Measurements from ENCODE around the gene MOK. TPM values are rescaled to one million over a fixed set of nuclear protein-coding genes. Genes with fewer than 3 reads are reported as not detected.
A peak's percentile ranks its signal among the peaks of the same experiment; 100 is the strongest.
"Not testable (repeated sequence)": the region's sequence is repeated elsewhere in the genome, so short reads cannot be mapped to it uniquely, and the experiment has no call there.

MOK gene
- total RNA-seq, 1 donor from 2014 or later: 24.4 TPM

GRCh38 chr14:102321456-102322422, 16.8 kb upstream of the MOK start:
- DNase-seq (ENCODE audit: low spot score): no peak

DNA sequence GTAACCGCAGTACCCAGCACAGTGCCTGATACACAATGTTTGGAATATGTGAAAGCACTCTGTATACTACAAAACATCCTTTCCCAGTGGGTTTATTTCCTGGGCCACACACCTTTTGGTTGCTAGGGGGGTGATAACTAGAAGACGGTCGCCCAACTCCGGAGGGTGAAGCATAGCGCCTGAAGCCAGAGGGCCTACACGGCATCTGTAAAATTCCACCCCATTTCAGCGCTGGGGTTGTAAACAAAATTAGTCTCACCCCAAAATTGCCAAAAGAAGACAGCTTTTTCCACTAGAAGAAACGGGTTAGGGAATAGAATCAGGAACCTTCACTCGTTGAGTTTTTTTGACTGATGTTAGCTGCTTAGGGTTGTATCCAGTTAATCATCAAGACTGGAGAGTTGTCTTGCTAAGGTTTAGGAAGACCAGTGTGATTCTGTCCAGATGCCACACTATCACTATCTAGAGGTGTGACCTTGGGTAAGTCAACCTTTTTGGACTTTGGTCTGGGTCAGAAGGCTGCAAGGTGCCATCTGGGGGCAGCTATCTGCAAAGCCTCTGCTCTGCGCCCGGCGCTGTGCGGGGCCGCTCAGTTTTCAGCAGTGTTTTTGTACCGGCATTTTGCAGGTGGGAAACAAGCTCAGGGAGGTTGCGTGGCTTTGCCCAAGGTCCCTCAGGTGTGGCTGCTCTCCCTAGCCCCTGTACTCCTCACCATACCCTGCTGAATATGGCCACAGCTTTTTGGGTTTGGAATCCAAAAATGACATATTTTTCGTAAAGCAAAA, 15.9 kb upstream of the MOK start:
- DNase-seq (ENCODE audit: low spot score): no peak

DNA sequence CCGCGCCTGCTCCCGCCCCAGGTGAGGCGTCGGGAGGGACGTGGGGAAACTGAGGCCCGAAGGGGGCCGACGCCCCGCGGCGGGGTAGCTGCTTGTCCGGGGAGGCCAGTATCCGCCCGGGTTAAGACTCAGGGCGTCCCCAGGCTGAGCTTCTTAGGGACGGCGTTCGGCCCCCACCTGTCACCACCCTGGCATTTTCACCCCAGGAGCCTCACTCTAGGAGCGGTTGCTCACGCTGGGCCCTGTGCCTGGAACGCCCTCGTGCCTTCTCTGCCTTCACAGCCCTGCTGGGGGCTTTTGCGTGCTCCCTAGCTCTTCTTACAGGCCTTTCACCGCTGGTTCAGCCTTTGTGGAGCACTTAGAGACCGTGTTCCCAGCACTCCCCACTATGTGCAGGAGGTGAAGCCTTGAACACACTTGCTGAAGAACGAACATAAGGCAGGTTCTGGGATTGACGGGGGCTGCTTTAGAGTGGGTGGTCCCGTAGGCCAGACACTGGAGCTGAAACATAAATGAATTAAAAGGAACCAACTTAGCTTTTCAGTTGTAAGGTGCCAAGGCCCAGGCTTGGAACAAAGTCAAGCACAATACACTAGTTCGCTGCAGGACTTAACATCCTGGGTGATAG, 15.2 kb upstream of the MOK start:
- DNase-seq (ENCODE audit: low spot score): no peak

DNA sequence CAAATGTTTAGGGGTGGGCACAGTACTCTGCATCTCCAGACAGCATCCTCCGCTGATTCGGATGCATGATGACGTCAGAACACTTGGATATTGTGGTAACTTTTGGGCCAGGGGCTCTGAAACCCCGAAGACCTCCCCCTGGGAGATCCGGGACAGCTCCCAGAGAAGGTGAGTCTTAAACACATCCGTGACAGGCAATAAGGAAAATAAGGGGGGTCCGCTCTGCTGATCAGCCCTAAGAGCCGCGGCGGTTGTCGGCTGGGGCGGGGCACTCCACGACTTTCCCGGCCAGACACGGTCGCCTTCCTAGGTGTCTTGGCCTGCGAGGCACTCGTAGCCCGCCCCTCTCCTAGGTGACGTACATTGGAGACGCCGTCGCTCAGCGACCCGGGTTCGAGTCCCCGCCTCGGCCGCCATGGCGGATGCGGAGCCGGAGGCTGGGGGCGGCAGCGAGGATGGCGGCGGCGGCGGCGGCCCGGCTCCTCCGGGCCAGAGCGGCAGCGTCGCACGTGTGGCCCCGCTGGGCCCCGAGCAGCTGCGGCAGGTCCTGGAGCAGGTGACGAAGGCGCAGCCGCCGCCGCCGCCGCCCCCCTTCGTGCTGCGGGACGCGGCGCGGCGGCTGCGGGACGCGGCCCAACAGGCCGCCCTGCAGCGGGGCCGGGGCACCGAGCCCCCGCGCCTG, 14.5 kb upstream of the MOK start, which contains the start of gene ZNF839:
Gene ZNF839 (plus strand): TSS at position 396 of the 682 bp plus-strand sequence. CDS start 20 bp downstream, at position 416.
- peak; percentile 93 for DNase-seq (ENCODE audit: low spot score)

DNA sequence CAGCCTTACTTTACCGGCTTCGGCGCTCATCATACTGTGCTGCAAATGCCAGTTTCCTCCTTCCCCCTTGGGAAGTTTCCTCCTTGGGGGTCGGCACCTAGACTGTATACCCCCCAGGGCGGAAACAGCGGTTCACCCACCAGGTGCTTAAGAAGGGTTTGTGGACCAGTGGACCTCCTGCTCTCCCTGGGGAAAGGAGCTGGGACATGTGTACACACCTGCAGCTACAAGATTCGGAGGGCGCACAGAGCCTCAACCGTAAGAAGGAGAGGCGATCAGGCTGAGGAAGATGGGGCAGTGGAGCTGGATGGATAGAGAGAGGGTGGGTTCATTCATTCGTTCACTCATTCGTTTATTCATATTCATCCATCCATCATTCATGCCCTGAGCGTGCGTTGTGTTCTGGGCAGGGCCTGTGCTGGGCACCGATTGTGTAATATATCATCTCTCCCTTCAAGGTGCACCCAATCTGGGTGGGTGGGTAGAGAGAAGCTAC, 13.9 kb upstream of the MOK start:
- DNase-seq (ENCODE audit: low spot score): no peak

GRCh38 chr14:102317564-102318248, 12.7 kb upstream of the MOK start:
- no peak for DNase-seq (ENCODE audit: low spot score)

- DNase-seq (ENCODE audit: low spot score): peak; percentile 96
Observed at GRCh38 chr14:102316743-102317563, 12.0 kb upstream of the MOK start.

- DNase-seq (ENCODE audit: low spot score): no peak
Observed at GRCh38 chr14:102316338-102316742, 11.4 kb upstream of the MOK start.

- DNase-seq (ENCODE audit: low spot score): no peak
Observed at GRCh38 chr14:102315121-102315520, 10.2 kb upstream of the MOK start.

DNA sequence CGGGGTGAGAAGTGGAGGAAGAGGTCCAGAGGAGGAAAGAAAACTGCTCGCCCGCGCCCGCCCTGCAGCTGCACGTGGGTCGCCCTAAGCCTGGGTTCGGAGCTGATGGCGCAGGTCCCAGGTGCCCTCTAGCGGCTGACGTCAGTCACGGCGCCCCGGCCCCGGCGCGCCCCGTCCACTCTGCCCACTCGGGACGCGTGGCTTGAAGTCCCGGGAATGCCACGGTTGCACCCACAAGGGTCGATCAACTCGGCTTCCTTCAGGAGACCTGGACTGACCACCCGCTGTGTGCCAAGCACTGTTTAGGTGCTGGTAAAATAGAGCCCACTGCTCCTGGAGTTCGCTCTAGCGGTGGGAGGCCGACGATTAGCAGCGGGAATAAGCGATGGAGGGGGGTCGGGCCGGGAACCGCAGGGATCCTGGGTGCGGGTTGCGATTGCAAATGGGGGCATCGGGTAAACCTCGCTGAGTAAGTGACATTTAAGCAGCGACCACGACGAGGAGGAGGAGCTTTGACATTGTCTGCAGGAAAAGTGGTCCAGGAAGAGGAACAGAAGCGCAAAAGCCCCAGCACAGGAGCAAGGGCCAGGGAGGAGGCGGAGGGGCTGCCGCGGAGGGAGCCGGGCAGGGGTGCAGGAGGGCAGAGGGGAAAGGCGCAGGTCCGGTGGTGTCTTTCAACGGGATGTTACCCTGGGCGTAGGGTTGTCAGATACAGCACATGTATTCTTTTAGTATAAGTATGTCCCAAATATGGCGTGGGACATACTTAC, 9.5 kb upstream of the MOK start:
- DNase-seq (ENCODE audit: low spot score): peak; percentile 89

DNA sequence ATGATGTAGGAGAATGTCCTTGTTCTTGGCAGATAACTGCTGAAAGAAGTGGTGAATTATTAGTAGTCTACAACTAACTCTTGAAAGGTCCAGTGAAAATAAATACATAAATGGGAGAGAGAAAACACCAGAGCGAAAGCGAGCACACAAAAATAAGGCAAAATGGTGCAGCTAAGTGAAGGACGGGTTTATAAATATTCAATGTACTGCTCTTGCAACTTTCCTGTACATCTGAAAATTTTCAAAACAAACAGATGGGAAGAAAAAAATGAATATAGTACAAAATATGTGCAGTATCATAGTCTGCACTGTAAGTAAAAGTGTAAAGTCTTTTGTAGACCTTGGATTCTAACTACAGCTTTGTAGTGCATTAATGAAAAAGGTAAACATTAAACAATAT, 1.3 kb downstream of the MOK start:
- DNase-seq (ENCODE audit: low spot score): no peak

- DNase-seq (ENCODE audit: low spot score): not testable (repeated sequence)
Observed at GRCh38 chr14:102298303-102299070, 6.5 kb downstream of the MOK start.

DNA sequence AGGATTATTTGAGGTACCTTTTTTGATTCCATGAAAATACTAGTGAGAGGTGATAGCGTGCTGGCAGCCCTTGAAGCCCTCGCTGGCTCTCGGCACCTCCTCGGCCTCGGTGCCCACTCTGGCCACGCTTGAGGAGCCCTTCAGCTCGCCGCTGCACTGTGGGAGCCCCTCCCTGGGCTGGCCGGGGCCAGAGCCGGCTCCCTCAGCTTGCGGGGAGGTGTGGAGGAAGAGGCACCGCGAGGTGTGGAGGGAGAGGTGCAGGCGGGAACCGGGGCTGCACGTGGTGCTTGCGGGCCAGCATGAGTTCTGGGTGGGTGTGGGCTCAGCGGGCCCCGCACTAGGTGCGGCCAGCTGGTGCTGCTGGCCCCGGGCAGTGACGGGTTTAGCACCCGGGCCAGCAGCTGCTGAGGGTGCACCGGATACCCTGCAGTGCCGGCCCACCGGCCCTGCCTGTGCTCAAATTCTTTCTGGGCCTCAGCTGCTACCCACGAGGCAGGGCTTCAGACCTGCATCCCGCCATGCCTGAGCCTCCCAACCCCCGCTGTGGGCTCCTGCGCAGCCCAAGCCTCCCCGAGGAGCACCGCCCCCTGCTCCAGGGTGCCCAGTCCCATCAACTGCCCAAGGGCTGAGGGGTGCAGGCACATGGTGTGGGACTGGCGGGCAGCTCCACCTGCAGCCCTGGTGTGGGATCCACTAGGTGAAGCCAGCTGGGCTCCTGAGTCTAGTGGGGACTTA, 7.4 kb downstream of the MOK start:
- DNase-seq (ENCODE audit: low spot score): no peak

DNA sequence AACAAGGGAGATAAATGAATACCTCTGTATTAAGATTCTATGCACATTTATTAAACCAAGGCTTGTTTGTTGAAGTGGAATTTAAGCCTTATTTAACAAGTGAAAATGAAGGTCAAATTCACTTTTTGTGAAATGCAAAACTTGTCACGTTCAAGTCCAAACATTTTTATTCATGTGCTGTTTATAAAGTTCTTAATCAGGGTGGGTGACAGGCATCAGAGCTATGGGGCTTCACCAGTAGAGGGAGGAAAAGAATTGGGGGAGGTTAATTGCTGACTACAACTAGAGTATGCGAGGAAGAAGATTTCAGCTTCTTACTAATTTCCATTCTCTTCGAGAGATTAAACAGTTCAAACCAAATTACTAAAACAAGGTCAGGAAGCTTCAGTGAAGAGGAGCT, 9.7 kb downstream of the MOK start:
- no peak for DNase-seq (ENCODE audit: low spot score)

DNA sequence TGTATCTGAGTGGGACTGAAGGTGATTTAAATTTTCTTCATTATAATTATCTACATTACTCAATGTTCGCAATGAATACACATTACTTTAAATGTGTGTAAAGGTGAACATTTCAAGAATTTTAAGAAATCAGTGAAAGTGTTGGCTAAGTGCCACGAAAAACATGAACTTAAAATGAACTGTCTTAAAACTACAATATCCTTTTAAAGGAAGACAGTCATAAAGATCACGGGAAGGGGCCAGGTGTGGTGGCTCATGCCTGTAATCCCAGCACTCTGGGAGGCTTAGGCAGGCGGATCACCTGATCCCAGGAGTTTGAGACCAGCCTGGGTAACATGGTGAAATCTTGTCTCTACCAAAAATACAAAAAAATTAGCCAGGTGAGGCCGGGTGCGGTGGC, 11.2 kb downstream of the MOK start:
- DNase-seq (ENCODE audit: low spot score): no peak

DNA sequence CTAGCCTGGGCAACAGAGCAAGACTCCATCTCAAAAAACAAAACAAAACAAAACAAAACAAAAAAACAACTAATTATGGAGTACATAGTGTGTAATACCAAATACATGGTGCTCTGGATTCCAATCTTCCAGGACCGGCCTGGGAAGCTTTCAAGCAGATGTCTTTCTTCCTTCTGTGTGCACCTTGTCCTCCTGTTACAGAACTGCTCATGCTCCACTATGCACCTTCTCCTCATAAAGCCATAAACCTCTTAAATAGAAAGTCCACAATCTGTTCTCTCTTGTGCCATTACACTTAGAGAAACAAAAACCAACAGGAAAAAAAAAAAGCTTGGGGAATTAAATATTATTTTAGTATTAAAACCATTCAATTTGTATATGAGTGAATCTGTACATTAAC, 12.5 kb downstream of the MOK start:
- DNase-seq (ENCODE audit: low spot score): no peak

DNA sequence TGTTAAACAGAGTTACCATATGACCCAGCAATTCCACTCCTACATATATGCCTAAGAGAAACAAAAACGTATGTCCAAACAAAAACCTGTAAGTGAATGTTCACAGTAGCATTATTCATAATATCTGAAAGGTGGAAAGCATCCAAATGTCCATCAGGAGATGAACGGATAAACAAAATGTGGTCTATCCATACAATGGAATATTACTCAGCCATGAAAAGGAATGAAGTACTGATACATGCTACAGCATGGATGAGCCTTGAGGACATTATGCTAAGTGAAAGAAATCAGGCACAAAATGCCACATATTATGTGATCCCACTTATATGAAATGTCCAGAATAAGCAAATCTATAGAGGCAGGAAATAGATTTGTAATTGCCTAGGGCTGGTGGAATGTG, 16.8 kb downstream of the MOK start:
- no peak for DNase-seq (ENCODE audit: low spot score)

GRCh38 chr14:102285106-102285505, 19.9 kb downstream of the MOK start:
- no peak for DNase-seq (ENCODE audit: low spot score)
